ENCODE data around the gene XCL2. TPM values are rescaled to one million over a fixed set of nuclear protein-coding genes. Genes with fewer than 3 reads are reported as not detected.
"Not testable (repeated sequence)": the region's sequence is repeated elsewhere in the genome, so short reads cannot be mapped to it uniquely, and the experiment has no call there.

Gene XCL2, protein sequence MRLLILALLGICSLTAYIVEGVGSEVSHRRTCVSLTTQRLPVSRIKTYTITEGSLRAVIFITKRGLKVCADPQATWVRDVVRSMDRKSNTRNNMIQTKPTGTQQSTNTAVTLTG
- not detected in 3 replicates for total RNA-seq (2021)
- Bru-seq, nascent RNA, result not detected
- long read RNA-seq, experiment 1, result 0 reads
- long read RNA-seq, experiment 2, result 0 reads
- long read RNA-seq, experiment 3, result 0 reads

DNA sequence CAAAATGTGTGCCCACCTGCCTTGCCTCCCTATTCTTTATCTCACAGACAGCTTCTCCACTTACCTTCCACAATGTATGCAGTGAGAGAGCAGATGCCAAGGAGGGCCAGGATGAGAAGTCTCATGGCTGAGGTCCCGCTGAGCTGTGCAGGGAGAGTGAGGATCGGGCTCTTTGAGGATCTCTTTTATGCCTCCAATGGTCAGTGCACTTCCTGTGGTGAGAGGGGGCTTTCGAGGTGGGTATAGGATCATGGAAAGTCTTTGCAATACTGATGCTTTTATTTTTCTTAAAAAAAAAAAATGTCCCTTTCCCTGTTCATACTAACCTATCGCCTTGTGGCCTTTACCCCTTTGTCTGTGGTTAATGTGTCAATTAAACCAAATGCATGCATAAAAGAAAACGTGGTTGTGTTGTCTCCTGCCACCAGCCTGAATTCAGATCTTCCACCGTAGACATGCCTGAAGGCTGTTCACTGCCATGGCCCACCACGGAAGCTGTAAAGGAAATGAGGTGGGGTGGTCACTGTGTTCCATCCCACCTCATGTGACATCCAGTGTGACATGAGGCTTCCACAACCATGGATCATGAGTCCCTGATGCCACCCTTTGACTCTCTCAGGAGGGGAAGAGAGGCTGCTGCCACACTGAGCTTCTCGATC, at the start of gene XCL2:
Gene XCL2, minus strand, starts transcription at position 158 of the 659 bp plus-strand sequence. Its CDS starts 33 bp downstream, at position 125.
- H3K27ac Mint-ChIP-seq; DNase-seq (ENCODE audit: low spot score); H3K4me1 Mint-ChIP-seq; H3K36me3 Mint-ChIP-seq; POLR2A ChIA-PET; ATAC-seq; H3K27me3 Mint-ChIP-seq (ENCODE audit: low read depth); H3K4me3 Mint-ChIP-seq; CTCF ChIA-PET: not testable (repeated sequence)
- peaks cover 13% of the 10 kb centered on the region for H3K9me3 Mint-ChIP-seq

DNA sequence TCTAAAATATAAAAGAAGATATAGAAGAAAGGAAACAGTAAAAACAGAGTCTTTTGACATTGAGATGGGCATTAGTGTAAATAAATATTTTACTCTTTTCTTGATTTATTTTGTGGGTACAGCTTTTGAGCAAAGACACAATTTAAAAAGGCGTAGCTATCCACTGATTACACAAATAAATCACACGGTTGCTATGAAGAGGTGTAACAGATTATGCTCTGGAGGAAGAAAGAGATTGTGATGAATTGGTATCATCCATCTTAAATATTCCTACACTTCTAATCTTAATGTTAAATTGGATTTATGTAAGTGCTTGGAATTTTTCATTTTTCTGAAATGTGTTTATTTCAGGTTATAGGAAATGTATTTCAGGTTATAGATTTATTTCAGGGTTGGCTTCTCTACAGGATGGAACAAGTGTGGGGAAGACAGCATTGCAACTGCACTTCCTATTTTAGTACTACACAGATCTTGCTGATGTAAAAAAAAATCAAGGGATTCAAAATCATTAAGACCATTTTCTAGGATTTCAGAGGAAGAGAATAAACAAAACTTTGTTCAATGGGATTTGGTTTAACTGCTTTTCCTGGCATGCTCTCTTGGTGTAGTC, 47.9 kb upstream of the XCL2 start:
- Mint-ChIP-seq H3K27ac (no peak overlapping the region), H3K36me3 (no peaks in the 10 kb centered on the region), H3K4me1 (no peaks in the 10 kb centered on the region), H3K4me3 (no peak overlapping the region), H3K9me3 (peaks cover 12% of the 10 kb centered on the region), H3K27me3 (ENCODE audit: low read depth) (no peaks in the 10 kb centered on the region)
- CTCF ChIA-PET, result no interaction called here
- TF ChIP-seq, protein P1, sequence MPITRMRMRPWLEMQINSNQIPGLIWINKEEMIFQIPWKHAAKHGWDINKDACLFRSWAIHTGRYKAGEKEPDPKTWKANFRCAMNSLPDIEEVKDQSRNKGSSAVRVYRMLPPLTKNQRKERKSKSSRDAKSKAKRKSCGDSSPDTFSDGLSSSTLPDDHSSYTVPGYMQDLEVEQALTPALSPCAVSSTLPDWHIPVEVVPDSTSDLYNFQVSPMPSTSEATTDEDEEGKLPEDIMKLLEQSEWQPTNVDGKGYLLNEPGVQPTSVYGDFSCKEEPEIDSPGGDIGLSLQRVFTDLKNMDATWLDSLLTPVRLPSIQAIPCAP (CRISPR knock-in tag; IDR thresholded peaks at IDR 0.05), result no peak
- TF ChIP-seq, protein P2, sequence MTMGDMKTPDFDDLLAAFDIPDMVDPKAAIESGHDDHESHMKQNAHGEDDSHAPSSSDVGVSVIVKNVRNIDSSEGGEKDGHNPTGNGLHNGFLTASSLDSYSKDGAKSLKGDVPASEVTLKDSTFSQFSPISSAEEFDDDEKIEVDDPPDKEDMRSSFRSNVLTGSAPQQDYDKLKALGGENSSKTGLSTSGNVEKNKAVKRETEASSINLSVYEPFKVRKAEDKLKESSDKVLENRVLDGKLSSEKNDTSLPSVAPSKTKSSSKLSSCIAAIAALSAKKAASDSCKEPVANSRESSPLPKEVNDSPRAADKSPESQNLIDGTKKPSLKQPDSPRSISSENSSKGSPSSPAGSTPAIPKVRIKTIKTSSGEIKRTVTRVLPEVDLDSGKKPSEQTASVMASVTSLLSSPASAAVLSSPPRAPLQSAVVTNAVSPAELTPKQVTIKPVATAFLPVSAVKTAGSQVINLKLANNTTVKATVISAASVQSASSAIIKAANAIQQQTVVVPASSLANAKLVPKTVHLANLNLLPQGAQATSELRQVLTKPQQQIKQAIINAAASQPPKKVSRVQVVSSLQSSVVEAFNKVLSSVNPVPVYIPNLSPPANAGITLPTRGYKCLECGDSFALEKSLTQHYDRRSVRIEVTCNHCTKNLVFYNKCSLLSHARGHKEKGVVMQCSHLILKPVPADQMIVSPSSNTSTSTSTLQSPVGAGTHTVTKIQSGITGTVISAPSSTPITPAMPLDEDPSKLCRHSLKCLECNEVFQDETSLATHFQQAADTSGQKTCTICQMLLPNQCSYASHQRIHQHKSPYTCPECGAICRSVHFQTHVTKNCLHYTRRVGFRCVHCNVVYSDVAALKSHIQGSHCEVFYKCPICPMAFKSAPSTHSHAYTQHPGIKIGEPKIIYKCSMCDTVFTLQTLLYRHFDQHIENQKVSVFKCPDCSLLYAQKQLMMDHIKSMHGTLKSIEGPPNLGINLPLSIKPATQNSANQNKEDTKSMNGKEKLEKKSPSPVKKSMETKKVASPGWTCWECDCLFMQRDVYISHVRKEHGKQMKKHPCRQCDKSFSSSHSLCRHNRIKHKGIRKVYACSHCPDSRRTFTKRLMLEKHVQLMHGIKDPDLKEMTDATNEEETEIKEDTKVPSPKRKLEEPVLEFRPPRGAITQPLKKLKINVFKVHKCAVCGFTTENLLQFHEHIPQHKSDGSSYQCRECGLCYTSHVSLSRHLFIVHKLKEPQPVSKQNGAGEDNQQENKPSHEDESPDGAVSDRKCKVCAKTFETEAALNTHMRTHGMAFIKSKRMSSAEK (CRISPR knock-in tag; IDR thresholded peaks at IDR 0.05; ENCODE audit: borderline replicate concordance), result no peak
- TF ChIP-seq, protein P3, sequence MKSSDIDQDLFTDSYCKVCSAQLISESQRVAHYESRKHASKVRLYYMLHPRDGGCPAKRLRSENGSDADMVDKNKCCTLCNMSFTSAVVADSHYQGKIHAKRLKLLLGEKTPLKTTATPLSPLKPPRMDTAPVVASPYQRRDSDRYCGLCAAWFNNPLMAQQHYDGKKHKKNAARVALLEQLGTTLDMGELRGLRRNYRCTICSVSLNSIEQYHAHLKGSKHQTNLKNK (CRISPR knock-in tag; IDR thresholded peaks at IDR 0.05), result no peak
- TF ChIP-seq EMX1 (CRISPR knock-in tag; IDR thresholded peaks at IDR 0.05) (no peak), KAT7 (CRISPR knock-in tag; IDR thresholded peaks at IDR 0.05; ENCODE audit: borderline replicate concordance) (no peak), ZNF423 (CRISPR knock-in tag; IDR thresholded peaks at IDR 0.05) (no peak), TEAD4 (CRISPR knock-in tag; IDR thresholded peaks at IDR 0.05) (no peak), OVOL2 (CRISPR knock-in tag; IDR thresholded peaks at IDR 0.05; ENCODE audit: borderline replicate concordance) (no peak), NR3C1 (CRISPR knock-in tag; conservative IDR thresholded peaks at IDR 0.05; ENCODE audit: low read depth) (no peak), ZNF396 (CRISPR knock-in tag; IDR thresholded peaks at IDR 0.05; ENCODE audit: borderline replicate concordance) (no peak), ESRRA (CRISPR knock-in tag; IDR thresholded peaks at IDR 0.05; ENCODE audit: borderline replicate concordance) (no peak), GTF2I (CRISPR knock-in tag; conservative IDR thresholded peaks at IDR 0.05) (no peak)
- TF ChIP-seq, protein P4, sequence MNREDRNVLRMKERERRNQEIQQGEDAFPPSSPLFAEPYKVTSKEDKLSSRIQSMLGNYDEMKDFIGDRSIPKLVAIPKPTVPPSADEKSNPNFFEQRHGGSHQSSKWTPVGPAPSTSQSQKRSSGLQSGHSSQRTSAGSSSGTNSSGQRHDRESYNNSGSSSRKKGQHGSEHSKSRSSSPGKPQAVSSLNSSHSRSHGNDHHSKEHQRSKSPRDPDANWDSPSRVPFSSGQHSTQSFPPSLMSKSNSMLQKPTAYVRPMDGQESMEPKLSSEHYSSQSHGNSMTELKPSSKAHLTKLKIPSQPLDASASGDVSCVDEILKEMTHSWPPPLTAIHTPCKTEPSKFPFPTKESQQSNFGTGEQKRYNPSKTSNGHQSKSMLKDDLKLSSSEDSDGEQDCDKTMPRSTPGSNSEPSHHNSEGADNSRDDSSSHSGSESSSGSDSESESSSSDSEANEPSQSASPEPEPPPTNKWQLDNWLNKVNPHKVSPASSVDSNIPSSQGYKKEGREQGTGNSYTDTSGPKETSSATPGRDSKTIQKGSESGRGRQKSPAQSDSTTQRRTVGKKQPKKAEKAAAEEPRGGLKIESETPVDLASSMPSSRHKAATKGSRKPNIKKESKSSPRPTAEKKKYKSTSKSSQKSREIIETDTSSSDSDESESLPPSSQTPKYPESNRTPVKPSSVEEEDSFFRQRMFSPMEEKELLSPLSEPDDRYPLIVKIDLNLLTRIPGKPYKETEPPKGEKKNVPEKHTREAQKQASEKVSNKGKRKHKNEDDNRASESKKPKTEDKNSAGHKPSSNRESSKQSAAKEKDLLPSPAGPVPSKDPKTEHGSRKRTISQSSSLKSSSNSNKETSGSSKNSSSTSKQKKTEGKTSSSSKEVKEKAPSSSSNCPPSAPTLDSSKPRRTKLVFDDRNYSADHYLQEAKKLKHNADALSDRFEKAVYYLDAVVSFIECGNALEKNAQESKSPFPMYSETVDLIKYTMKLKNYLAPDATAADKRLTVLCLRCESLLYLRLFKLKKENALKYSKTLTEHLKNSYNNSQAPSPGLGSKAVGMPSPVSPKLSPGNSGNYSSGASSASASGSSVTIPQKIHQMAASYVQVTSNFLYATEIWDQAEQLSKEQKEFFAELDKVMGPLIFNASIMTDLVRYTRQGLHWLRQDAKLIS (CRISPR knock-in tag; IDR thresholded peaks at IDR 0.05; ENCODE audit: borderline replicate concordance), result no peak
- TF ChIP-seq, protein P5, sequence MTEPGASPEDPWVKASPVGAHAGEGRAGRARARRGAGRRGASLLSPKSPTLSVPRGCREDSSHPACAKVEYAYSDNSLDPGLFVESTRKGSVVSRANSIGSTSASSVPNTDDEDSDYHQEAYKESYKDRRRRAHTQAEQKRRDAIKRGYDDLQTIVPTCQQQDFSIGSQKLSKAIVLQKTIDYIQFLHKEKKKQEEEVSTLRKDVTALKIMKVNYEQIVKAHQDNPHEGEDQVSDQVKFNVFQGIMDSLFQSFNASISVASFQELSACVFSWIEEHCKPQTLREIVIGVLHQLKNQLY (CRISPR knock-in tag; IDR thresholded peaks at IDR 0.05), result no peak
- TF ChIP-seq, protein P6, sequence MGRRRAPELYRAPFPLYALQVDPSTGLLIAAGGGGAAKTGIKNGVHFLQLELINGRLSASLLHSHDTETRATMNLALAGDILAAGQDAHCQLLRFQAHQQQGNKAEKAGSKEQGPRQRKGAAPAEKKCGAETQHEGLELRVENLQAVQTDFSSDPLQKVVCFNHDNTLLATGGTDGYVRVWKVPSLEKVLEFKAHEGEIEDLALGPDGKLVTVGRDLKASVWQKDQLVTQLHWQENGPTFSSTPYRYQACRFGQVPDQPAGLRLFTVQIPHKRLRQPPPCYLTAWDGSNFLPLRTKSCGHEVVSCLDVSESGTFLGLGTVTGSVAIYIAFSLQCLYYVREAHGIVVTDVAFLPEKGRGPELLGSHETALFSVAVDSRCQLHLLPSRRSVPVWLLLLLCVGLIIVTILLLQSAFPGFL (CRISPR knock-in tag; IDR thresholded peaks at IDR 0.05; ENCODE audit: borderline replicate concordance), result no peak
- DNase-seq (ENCODE audit: low spot score) (no peak), ATAC-seq (no peak)
- POLR2A ChIA-PET, result no interaction called here
